ENCODE measurements around the gene ZFYVE26. TPM values are rescaled to one million over a fixed set of nuclear protein-coding genes. Genes with fewer than 3 reads are reported as not detected.

Gene ZFYVE26
- total RNA-seq, 1 experiment from 2014 or later = 9.4 TPM

DNA sequence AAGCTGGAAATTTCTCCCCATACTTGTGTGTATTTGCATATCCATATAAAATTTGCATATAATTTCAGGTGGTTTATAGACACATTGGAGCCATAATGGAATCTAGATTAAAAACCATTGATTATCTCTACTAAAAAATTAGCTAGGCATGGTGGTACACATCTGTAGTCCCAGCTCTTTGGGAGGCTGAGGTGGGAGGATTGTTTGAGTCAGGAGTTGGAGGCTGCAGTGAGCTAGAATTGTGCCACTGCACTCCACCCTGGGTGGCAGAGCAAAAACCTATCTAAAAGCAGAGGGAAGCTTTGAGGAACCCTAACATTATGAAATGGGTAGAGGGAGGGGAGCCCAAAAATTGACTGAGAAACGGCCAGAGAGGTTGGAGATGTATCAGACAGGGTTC is 118.2 kb downstream of the ZFYVE26 start:
- no peak for DNase-seq (ENCODE audit: low read depth in 1 of 2, low spot score in 2 of 2)
- no peak overlapping the region for H3K27ac ChIP-seq
- no peaks in the 10 kb centered on the region for H3K9me3 ChIP-seq (replicated peaks)
- peaks cover 10% of the 10 kb centered on the region for H3K4me1 ChIP-seq (replicated peaks)
- H3K27me3 ChIP-seq (replicated peaks) = no peaks in the 10 kb centered on the region
- H3K4me3 ChIP-seq = no peak overlapping the region
- H3K36me3 ChIP-seq = no peaks in the 10 kb centered on the region; the same call in 1 of the 2 replicates

DNA sequence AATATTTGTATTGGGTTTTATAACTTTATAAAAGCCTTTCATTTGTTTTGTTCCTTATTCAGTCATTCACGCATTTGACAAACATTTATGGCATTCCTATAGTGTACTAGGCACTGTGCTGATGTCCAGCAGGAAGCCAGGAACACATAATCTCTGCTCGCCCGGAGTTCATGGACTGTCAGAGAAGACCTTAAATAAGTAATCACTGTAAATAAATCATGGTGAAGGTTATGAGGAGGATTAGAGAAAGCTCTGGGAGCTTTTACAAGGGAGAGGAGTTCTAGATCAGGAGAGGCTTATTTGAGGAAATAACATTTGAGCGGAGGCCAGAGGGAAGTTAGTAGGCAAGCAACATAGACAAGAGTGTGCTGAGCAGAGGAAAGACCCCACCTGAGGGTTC is 119.4 kb downstream of the ZFYVE26 start:
- H3K27me3 ChIP-seq (replicated peaks) = no peaks in the 10 kb centered on the region
- peaks cover 10% of the 10 kb centered on the region for H3K4me1 ChIP-seq (replicated peaks)
- H3K27ac ChIP-seq = no peak overlapping the region
- DNase-seq (ENCODE audit: low read depth in 1 of 2, low spot score in 2 of 2) = no peak
- H3K9me3 ChIP-seq (replicated peaks) = no peaks in the 10 kb centered on the region
- no peak overlapping the region for H3K4me3 ChIP-seq
- H3K36me3 ChIP-seq = peaks cover 8% of the 10 kb centered on the region

Other genes with a start within 250 kb of the ZFYVE26 start
- gene PIGH, start 216.3 kb downstream of the ZFYVE26 start, total RNA-seq (2014; rRNA removed; shearing (Covaris generic)) = 11.2 and 20.4 TPM in 2 replicates
- 4.9 and 7.4 TPM in 2 replicates for gene ARG2, start 196.7 kb downstream of the ZFYVE26 start, total RNA-seq (2014; rRNA removed; shearing (Covaris generic))
- 36.2 and 49.2 TPM in 2 replicates for gene VTI1B, start 142.0 kb downstream of the ZFYVE26 start, total RNA-seq (2014; rRNA removed; shearing (Covaris generic))
- 54.7 and 63.4 TPM in 2 replicates for gene RDH11, start 120.8 kb downstream of the ZFYVE26 start, total RNA-seq (2014; rRNA removed; shearing (Covaris generic))
- gene RDH12, start 114.7 kb downstream of the ZFYVE26 start, total RNA-seq (2014; rRNA removed; shearing (Covaris generic)) = not detected in 2 replicates
- gene RAD51B, start 3.2 kb upstream of the ZFYVE26 start, total RNA-seq (2014; rRNA removed; shearing (Covaris generic)) = 4.7 and 6.6 TPM in 2 replicates